H1 (cell line): Measurements from ENCODE around the gene MRPL16. TPM values are rescaled to one million over a fixed set of nuclear protein-coding genes. Genes with fewer than 3 reads are reported as not detected.

Experiments used
- CTCF ChIA-PET: fragments of 300-600 bp; sonication (Branson Sonifier 250); formaldehyde crosslinking; loops from one replicate; lab custom pipeline; 2021; ENCODE audit not compliant: partially characterized antibody; lab: Charles Lee
- POLR2A ChIA-PET: fragments of 300-600 bp; sonication (Branson Sonifier 250); formaldehyde crosslinking; loops from one replicate; lab custom pipeline; 2021; ENCODE audit warnings: inconsistent platforms; ENCODE audit not compliant: partially characterized antibody; lab: Charles Lee
- DNase-seq, 2 experiments: peaks; one replicate each; pipeline versions ENCODE4 v3.0.0 to v3.0.0-alpha.2; 2010 to 2022; ENCODE audit warnings: low spot score in 2 of 2, low read depth in 1 of 2, mixed read lengths in 1 of 2
- FAIRE-seq: peaks from 2 replicates; lab custom pipeline; 2011; peaks lifted over from hg19 to GRCh38; lab: Jason Lieb, UNC
- H2AFZ ChIP-seq: 2 replicates; pipeline ENCODE4 v1.8.1; 2012; ENCODE audit warnings: low read length, inconsistent platforms
- H2AK5ac ChIP-seq: 2 replicates; pipeline ENCODE4 v1.6.1; 2013; ENCODE audit warnings: low read depth, low read length
- H2BK120ac ChIP-seq: replicated peaks from 2 replicates; pipeline ENCODE3; 2013; ENCODE audit warnings: low read depth, low read length, inconsistent platforms
- H2BK12ac ChIP-seq: 2 replicates; pipeline ENCODE4 v1.6.1; 2013; ENCODE audit warnings: low read depth, low read length
- H2BK15ac ChIP-seq: 2 replicates; pipeline ENCODE4 v1.6.1; 2013; ENCODE audit warnings: low read length
- H2BK20ac ChIP-seq: 2 replicates; pipeline ENCODE4 v1.6.1; 2013; ENCODE audit warnings: low read length
- H2BK5ac ChIP-seq: 2 replicates; pipeline ENCODE4 v1.6.1; 2013; ENCODE audit warnings: low read depth, low read length
- H3K14ac ChIP-seq: 2 replicates; pipeline ENCODE4 v1.6.1; 2013; ENCODE audit warnings: inconsistent platforms; ENCODE audit not compliant: insufficient read length
- H3K18ac ChIP-seq: 2 replicates; pipeline ENCODE4 v1.6.1; 2013; ENCODE audit warnings: low read length; ENCODE audit errors: extremely low read depth
- H3K23ac ChIP-seq: 2 replicates; pipeline ENCODE4 v1.6.1; 2013; ENCODE audit warnings: inconsistent platforms; ENCODE audit not compliant: insufficient read length
- H3K23me2 ChIP-seq: 2 replicates; pipeline ENCODE4 v1.6.1; 2013; ENCODE audit warnings: low read depth, low read length
- H3K27ac ChIP-seq: 2 replicates; pipeline ENCODE4 v1.6.1; 2011; ENCODE audit warnings: low read depth, low read length, inconsistent platforms
- H3K27me3 ChIP-seq, 4 experiments: replicated peaks in 1 of 4; 1 replicate in 1 of 4; 2 replicates in 3 of 4; pipeline versions ENCODE4 v1.6.1 to v1.8.1; 2011 to 2013; ENCODE audit warnings: low read length in 3 of 4, mild to moderate bottlenecking in 3 of 4, inconsistent platforms in 2 of 4, mixed read lengths in 2 of 4, moderate library complexity in 1 of 4; ENCODE audit not compliant: control insufficient read depth in 3 of 4, insufficient read depth in 3 of 4; ENCODE audit errors: extremely low read depth in 1 of 4
- H3K36me3 ChIP-seq, 4 experiments: 2 replicates each; pipeline versions ENCODE4 v1.6.1 to v1.8.1; 2011 to 2013; ENCODE audit warnings: mild to moderate bottlenecking in 4 of 4, low read length in 3 of 4, moderate library complexity in 2 of 4, control low read depth in 1 of 4, inconsistent platforms in 1 of 4; ENCODE audit not compliant: insufficient read depth in 4 of 4, control insufficient read depth in 2 of 4
- H3K4ac ChIP-seq: replicated peaks from 2 replicates; pipeline ENCODE3; 2013; ENCODE audit warnings: low read length, low read depth, mixed read lengths, inconsistent platforms; ENCODE audit not compliant: insufficient read length
- H3K4me1 ChIP-seq, 4 experiments: replicated peaks in 1 of 4; 1 replicate in 1 of 4; 2 replicates in 3 of 4; pipeline versions ENCODE4 v1.6.1 to v1.8.1; 2011 to 2013; ENCODE audit warnings: low read length in 3 of 4, inconsistent platforms in 2 of 4, mixed read lengths in 1 of 4; ENCODE audit not compliant: insufficient read depth in 4 of 4, control insufficient read depth in 3 of 4
- H3K4me2 ChIP-seq, 2 experiments: 2 replicates each; pipeline versions ENCODE4 v1.6.1 to v1.8.1; 2011 to 2013; ENCODE audit warnings: low read depth in 2 of 2, low read length in 2 of 2, control low read depth in 1 of 2, inconsistent platforms in 1 of 2, mild to moderate bottlenecking in 1 of 2; ENCODE audit not compliant: insufficient read depth in 1 of 2
- H3K4me3 ChIP-seq, 4 experiments: fragments of 200-600, 300-600 bp in 1 of 4; sonication (generic), shearing (Covaris generic), sonication (Bioruptor Twin) in 1 of 4; 2 replicates each; pipeline versions ENCODE4 v1.5.1 to v1.8.1; 2011 to 2016; ENCODE audit warnings: low read length in 4 of 4, low read depth in 3 of 4, control low read depth in 2 of 4, inconsistent platforms in 2 of 4, mild to moderate bottlenecking in 2 of 4, mixed read lengths in 1 of 4, moderate library complexity in 1 of 4; ENCODE audit not compliant: insufficient read depth in 2 of 4; ENCODE audit errors: extremely low read depth in 1 of 4
- H3K56ac ChIP-seq: replicated peaks from 2 replicates; pipeline ENCODE3; 2013; ENCODE audit warnings: low read depth, mild to moderate bottlenecking, mixed read lengths, low read length, inconsistent platforms; ENCODE audit not compliant: insufficient read length
- H3K79me1 ChIP-seq: 2 replicates; pipeline ENCODE4 v1.6.1; 2013; ENCODE audit warnings: low read depth, low read length, control low read depth
- H3K79me2 ChIP-seq, 2 experiments: 2 replicates each; pipeline versions ENCODE4 v1.6.1 to v1.8.1; 2012 to 2013; ENCODE audit warnings: low read length in 2 of 2, mild to moderate bottlenecking in 2 of 2, inconsistent platforms in 1 of 2; ENCODE audit not compliant: insufficient read depth in 2 of 2, control insufficient read depth in 1 of 2
- H3K9ac ChIP-seq, 4 experiments: replicated peaks in 1 of 4; 1 replicate in 1 of 4; 2 replicates in 3 of 4; pipeline versions ENCODE4 v1.6.1 to v1.8.1; 2011 to 2013; ENCODE audit warnings: low read depth in 3 of 4, low read length in 3 of 4, control low read depth in 2 of 4, mild to moderate bottlenecking in 2 of 4, moderate library complexity in 2 of 4, inconsistent platforms in 1 of 4; ENCODE audit errors: extremely low read depth in 1 of 4
- H3K9me3 ChIP-seq, 2 experiments: 2 replicates each; pipeline versions ENCODE4 v1.6.1 to v1.8.1; 2012 to 2013; ENCODE audit warnings: mild to moderate bottlenecking in 2 of 2, moderate library complexity in 2 of 2, control low read depth in 1 of 2, inconsistent platforms in 1 of 2, low read depth in 1 of 2, low read length in 1 of 2, mixed read lengths in 1 of 2; ENCODE audit not compliant: insufficient read depth in 2 of 2
- H4K20me1 ChIP-seq, 2 experiments: replicated peaks in 1 of 2; 2 replicates each; pipeline versions ENCODE3 to v1.8.1; 2011 to 2013; ENCODE audit warnings: inconsistent platforms in 2 of 2, low read length in 2 of 2, mild to moderate bottlenecking in 1 of 2; ENCODE audit not compliant: insufficient read depth in 2 of 2, control insufficient read depth in 1 of 2
- H4K5ac ChIP-seq: 2 replicates; pipeline ENCODE4 v1.6.1; 2013; ENCODE audit warnings: low read length, low read depth, mixed read lengths, inconsistent platforms; ENCODE audit not compliant: insufficient read length
- H4K8ac ChIP-seq: 2 replicates; pipeline ENCODE4 v1.8.0; 2013; ENCODE audit warnings: mild to moderate bottlenecking, moderate library complexity, low read length, inconsistent platforms; ENCODE audit not compliant: insufficient read depth; ENCODE audit errors: extremely low read depth
- H4K91ac ChIP-seq: replicated peaks from 2 replicates; pipeline ENCODE3; 2013; ENCODE audit warnings: low read length, mixed read lengths, inconsistent platforms; ENCODE audit not compliant: insufficient read length
- ATF2 ChIP-seq: IDR thresholded peaks from 2 replicates; pipeline ENCODE4 v1.6.1; 2012; ENCODE audit warnings: low read length, inconsistent platforms
- BACH1 ChIP-seq: IDR thresholded peaks from 2 replicates; pipeline ENCODE4 v1.6.1; 2012; ENCODE audit warnings: low read length, improper control_type of control experiment
- CHD1 ChIP-seq: IDR thresholded peaks from 2 replicates; pipeline ENCODE4 v1.6.1; 2012; ENCODE audit warnings: low read depth, low read length, improper control_type of control experiment
- CTBP2 ChIP-seq: IDR thresholded peaks from 2 replicates; pipeline ENCODE4 v1.7.0; 2011; ENCODE audit warnings: borderline replicate concordance, mild to moderate bottlenecking, moderate library complexity, mixed read lengths, low read length; ENCODE audit not compliant: insufficient read depth, insufficient read length
- GTF2F1 ChIP-seq: IDR thresholded peaks from 2 replicates; pipeline ENCODE4 v1.6.1; 2012; ENCODE audit warnings: low read depth, low read length, improper control_type of control experiment, borderline replicate concordance
- HDAC2 ChIP-seq, 2 experiments: fragments of 300-600 bp in 1 of 2; sonication (generic) in 1 of 2; IDR thresholded peaks; 2 replicates each; pipeline ENCODE4 v1.6.1; 2011 to 2012; ENCODE audit warnings: low read depth in 2 of 2, low read length in 2 of 2, mild to moderate bottlenecking in 2 of 2, moderate library complexity in 2 of 2, borderline replicate concordance in 1 of 2, inconsistent platforms in 1 of 2
- SIN3A ChIP-seq, 2 experiments: IDR thresholded peaks in 1 of 2; conservative IDR thresholded peaks in 1 of 2; 2 replicates each; pipeline ENCODE4 v1.6.1; 2011 to 2012; ENCODE audit warnings: low read length in 2 of 2, improper control_type of control experiment in 1 of 2, low read depth in 1 of 2, mild to moderate bottlenecking in 1 of 2
- SIX5 ChIP-seq: IDR thresholded peaks from 2 replicates; pipeline ENCODE4 v1.6.1; 2011; ENCODE audit warnings: mild to moderate bottlenecking, low read depth, low read length
- SP4 ChIP-seq: IDR thresholded peaks from 2 replicates; pipeline ENCODE4 v1.6.1; 2012; ENCODE audit warnings: low read length, inconsistent platforms
- ZNF274 ChIP-seq: IDR thresholded peaks from 2 replicates; pipeline ENCODE4 v1.7.0; 2012; ENCODE audit warnings: low read length, borderline replicate concordance; ENCODE audit errors: extremely low read depth
- WGBS, 2 experiments: shearing (Covaris generic) in 1 of 2; methylation state at CpG; one replicate each; pipeline versions ENCODE4 v1.1.6 to v1.1.7; 2013 to 2015; ENCODE audit warnings: low lambda C conversion rate in 2 of 2, mixed read lengths in 2 of 2, inconsistent platforms in 1 of 2, low coverage in 1 of 2, missing lambda C conversion rate in 1 of 2; ENCODE audit not compliant: insufficient replicate concordance in 2 of 2, insufficient coverage in 1 of 2, insufficient read length in 1 of 2; ENCODE audit errors: extremely low coverage in 1 of 2, missing lambda C conversion rate in 1 of 2; 5-methylcytosine and 5-hydroxymethylcytosine counted together
- polyA plus RNA-seq, 7 experiments: library from polyadenylated mRNA; depleted of rRNA in 3 of 7; stranded (reverse) in 5 of 7; unstranded in 2 of 7; fragments of >200 nt in 5 of 7; fragments of 200-250 nt in 2 of 7; gene quantifications; 1 replicate in 5 of 7; 2 replicates in 1 of 7; 4 replicates in 1 of 7; pipeline versions ENCODE4 v1.2.1 to v1.2.3, GENCODE V29; 2011 to 2013; ENCODE audit warnings: missing spikeins in 2 of 7, mixed read lengths in 2 of 7
- total RNA-seq: library from RNA; stranded (reverse); fragmentation: NEBNext Ultra II Directional; extraction: Animal tissue kit (Norgen Biotek cat#: 25700); gene quantifications from 2 replicates; pipeline ENCODE4 v1.2.1, GENCODE V29; 2021

The MRPL16 gene
- total and polyA plus RNA-seq, 2 of the 8 experiments (the other 6 are each of a cell fraction or from before 2014, with no cell fraction given): 69.2 to 79.8 TPM

GRCh38 chr11:59847626-59848025 is 37.0 kb upstream of the MRPL16 start:
- Histone ChIP-seq H3K9ac (no peak overlapping the region), H2AK5ac (no peak overlapping the region), H4K5ac (no peak overlapping the region), H3K14ac (no peak overlapping the region), H2BK20ac (no peak overlapping the region), H3K4me2 (no peak overlapping the region), H3K27me3 (no peaks in the 10 kb centered on the region), H3K27ac (no peak overlapping the region), H3K79me2 (no peaks in the 10 kb centered on the region), H3K4ac (no peak overlapping the region), H3K23me2 (no peaks in the 10 kb centered on the region), H2BK12ac (no peak overlapping the region), H4K8ac (no peak overlapping the region), H2BK5ac (no peak overlapping the region), H3K9me3 (0 out of 4 replicates have a peak, but pooled peaks cover 0 to 3% of the 10 kb centered on the region in 2 experiments), H4K20me1 (no peaks in the 10 kb centered on the region), H3K79me1 (no peaks in the 10 kb centered on the region), H4K91ac (no peak overlapping the region), H2AFZ (no peak overlapping the region), H3K56ac (no peak overlapping the region), H3K4me3 (no peak overlapping the region), H3K36me3 (no peaks in the 10 kb centered on the region), H3K18ac (no peak overlapping the region), H2BK15ac (no peak overlapping the region), H2BK120ac (no peak overlapping the region), H3K4me1 (peaks cover 0 to 4% (median 2%) of the 10 kb centered on the region in 4 experiments; a peak in 3 of 7 replicates), H3K23ac (no peak overlapping the region)
- no peak for TF ChIP-seq GTF2F1
- no peak for TF ChIP-seq ZNF274
- no peak for TF ChIP-seq SP4
- TF ChIP-seq BACH1: no peak
- TF ChIP-seq ATF2: no peak
- TF ChIP-seq CTBP2: no peak
- no peak for TF ChIP-seq SIN3A (conservative IDR thresholded peaks at IDR 0.05 in 1 of 2, IDR thresholded peaks at IDR 0.05 in 1 of 2; ENCODE audit: low read depth in 1 of 2, low read length in 2 of 2)
- TF ChIP-seq CHD1: no peak
- TF ChIP-seq SIX5: no peak
- no peak for TF ChIP-seq HDAC2 (IDR thresholded peaks at IDR 0.05; ENCODE audit: borderline replicate concordance in 1 of 2, low read depth in 2 of 2, low read length in 2 of 2)
- 93% methylated on average over 3 of the region's 3 CpGs; no CpG with 5 or more reads in 1 of the 2 experiments for WGBS, 2 experiments
- CTCF ChIA-PET: interaction anchor here (3.6 kb wide), 1 partner anchor 25 kb away, joined by 8 read pairs; no protein-coding TSS in a partner anchor
- DNase-seq (no peak), FAIRE-seq (no peak)
- POLR2A ChIA-PET: no interaction called here
